OCI-LY3 (cell line): ENCODE results near the gene CHAD.

Experiments
- EZH2phosphoT487 ChIP-seq: fragments of 200-600 bp; shearing (Covaris generic); IDR thresholded peaks from 2 replicates; pipeline ENCODE4 v1.6.1; 2018; ENCODE audit warnings: antibody characterized with exemption, mixed run types, low read depth
- TF ChIP-seq, protein P1 (sequence below): fragments of 200-600, 300-600 bp; sonication (generic); IDR thresholded peaks from 2 replicates; pipeline ENCODE4 v1.5.1; 2014; ENCODE audit warnings: antibody characterized with exemption, low read length, low read depth

DNA sequence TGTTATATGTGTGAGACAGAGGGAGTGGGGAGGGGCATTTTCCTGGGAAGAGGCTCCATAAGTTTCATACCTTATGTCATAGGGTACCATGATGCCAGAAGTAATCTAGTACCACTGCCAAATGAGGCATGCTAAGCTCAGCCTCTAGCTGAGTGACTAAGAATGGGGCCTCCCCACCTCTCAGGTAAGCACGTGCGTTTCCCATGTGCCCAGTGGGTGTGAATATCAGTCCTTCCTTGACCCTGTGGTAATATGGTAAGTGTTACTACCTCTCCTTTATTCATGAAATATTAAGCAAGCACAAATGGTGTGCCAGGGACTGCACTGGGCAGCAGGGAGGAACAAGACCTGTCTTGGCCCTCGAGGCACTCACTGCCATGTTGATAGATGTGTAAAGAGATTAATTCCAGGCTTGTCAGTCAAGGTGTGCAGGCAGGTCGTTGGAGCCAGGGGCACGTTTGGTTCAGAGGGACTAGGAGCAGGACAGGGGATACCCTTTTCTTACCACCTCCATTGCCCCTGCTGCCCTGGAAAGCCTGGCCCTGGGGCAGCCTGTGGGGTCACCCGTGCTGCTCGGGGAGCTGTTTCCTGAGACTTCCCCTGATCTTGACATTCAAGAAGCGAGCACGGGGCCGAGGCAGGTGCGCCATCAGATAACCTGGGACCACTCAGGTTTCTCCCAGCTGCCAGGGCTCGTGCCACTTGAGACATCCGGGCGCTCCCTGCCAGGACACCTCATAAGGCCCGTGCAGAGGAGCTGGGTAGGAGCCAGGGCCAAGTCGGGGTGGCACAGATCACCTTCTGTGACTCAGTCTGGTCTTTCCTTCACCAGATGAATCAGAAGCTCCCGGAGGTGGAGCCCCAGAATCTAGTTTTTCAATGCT, 18.8 kb upstream of the CHAD start:
- TF ChIP-seq, protein P1, sequence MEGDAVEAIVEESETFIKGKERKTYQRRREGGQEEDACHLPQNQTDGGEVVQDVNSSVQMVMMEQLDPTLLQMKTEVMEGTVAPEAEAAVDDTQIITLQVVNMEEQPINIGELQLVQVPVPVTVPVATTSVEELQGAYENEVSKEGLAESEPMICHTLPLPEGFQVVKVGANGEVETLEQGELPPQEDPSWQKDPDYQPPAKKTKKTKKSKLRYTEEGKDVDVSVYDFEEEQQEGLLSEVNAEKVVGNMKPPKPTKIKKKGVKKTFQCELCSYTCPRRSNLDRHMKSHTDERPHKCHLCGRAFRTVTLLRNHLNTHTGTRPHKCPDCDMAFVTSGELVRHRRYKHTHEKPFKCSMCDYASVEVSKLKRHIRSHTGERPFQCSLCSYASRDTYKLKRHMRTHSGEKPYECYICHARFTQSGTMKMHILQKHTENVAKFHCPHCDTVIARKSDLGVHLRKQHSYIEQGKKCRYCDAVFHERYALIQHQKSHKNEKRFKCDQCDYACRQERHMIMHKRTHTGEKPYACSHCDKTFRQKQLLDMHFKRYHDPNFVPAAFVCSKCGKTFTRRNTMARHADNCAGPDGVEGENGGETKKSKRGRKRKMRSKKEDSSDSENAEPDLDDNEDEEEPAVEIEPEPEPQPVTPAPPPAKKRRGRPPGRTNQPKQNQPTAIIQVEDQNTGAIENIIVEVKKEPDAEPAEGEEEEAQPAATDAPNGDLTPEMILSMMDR, result no peak
- no peak for TF ChIP-seq EZH2phosphoT487
